ENCODE measurements around the gene EML4. TPM values are rescaled to one million over a fixed set of nuclear protein-coding genes. Genes with fewer than 3 reads are reported as not detected.
A peak's percentile ranks its signal among the peaks of the same experiment; 100 is the strongest.

EML4 gene
- total and polyA plus RNA-seq, 10 of the 15 experiments (the other 5 are each of a cell fraction or from before 2014, with no cell fraction given) = 23.1 to 91.3 (median 77.4) TPM

- TF ChIP-seq HSF1 (IDR thresholded peaks at IDR 0.05; ENCODE audit: low read depth, low read length) (no peak), EGR1 (IDR thresholded peaks at IDR 0.05; ENCODE audit: borderline replicate concordance in 1 of 2, low read depth in 2 of 2, low read length in 2 of 2) (no peak), ZBTB40 (IDR thresholded peaks at IDR 0.05; ENCODE audit: borderline replicate concordance) (peak; percentile 25; the same call in 1 of the 2 replicates), USF2 (IDR thresholded peaks at IDR 0.05; ENCODE audit: borderline replicate concordance, low read depth, low read length) (no peak; the same call in 1 of the 2 replicates), NBN (IDR thresholded peaks at IDR 0.05) (peak; percentile 92; the same call in 1 of the 2 replicates), E2F4 (IDR thresholded peaks at IDR 0.05; ENCODE audit: low read depth, low read length) (no peak), NFYB (IDR thresholded peaks at IDR 0.05; ENCODE audit: insufficient read depth, low read depth, low read length) (no peak), SUPT20H (IDR thresholded peaks at IDR 0.05; ENCODE audit: borderline replicate concordance, control insufficient read depth, low read depth, low read length) (no peak), PKNOX1 (IDR thresholded peaks at IDR 0.05) (peak; percentile 47), PBX3 (IDR thresholded peaks at IDR 0.05; ENCODE audit: insufficient replicate concordance, low read depth, low read length) (no peak), POLR2AphosphoS2 (IDR thresholded peaks at IDR 0.05; ENCODE audit: low read depth, low read length) (peak; percentile 41; the same call in 1 of the 2 replicates), MTA3 (IDR thresholded peaks at IDR 0.05; ENCODE audit: borderline replicate concordance, low read length) (no peak), FOXK2 (IDR thresholded peaks at IDR 0.05) (peak; percentile 38; the same call in 1 of the 2 replicates), SMAD1 (IDR thresholded peaks at IDR 0.05; ENCODE audit: low read depth, partially characterized antibody) (no peak), DPF2 (IDR thresholded peaks at IDR 0.05) (peak; percentile 48; the same call in 1 of the 2 replicates), NR2C2 (IDR thresholded peaks at IDR 0.05; ENCODE audit: borderline replicate concordance, control insufficient read depth, insufficient read length, low read depth) (no peak), JUNB (IDR thresholded peaks at IDR 0.05) (no peak), NR2F1 (conservative IDR thresholded peaks at IDR 0.05) (0 out of 2 replicates have a peak, but pooled peaks have one; percentile 39)
Observed at GRCh38 chr2:42360890-42361727, 192.0 kb downstream of the EML4 start, which contains the start of gene COX7A2L (continued).
